Measurements from ENCODE around the gene SLC9C1.
A peak's percentile ranks its signal among the peaks of the same experiment; 100 is the strongest.

SLC9C1 gene

GRCh38 chr3:112104774-112105173, 189.2 kb downstream of the SLC9C1 start:
- TF ChIP-seq CTCF (IDR thresholded peaks at IDR 0.05; ENCODE audit: low read depth, low read length), result no peak
- DNase-seq (ENCODE audit: extremely low read depth, low read depth), result no peak

- no peak for TF ChIP-seq CTCF (IDR thresholded peaks at IDR 0.05; ENCODE audit: low read depth, low read length)
- DNase-seq (ENCODE audit: extremely low read depth, low read depth), result no peak
Measured at GRCh38 chr3:112101916-112102315, 192.1 kb downstream of the SLC9C1 start.

GRCh38 chr3:112097378-112097777, 196.6 kb downstream of the SLC9C1 start:
- DNase-seq (ENCODE audit: extremely low read depth, low read depth), result peak; percentile 88
- TF ChIP-seq CTCF (IDR thresholded peaks at IDR 0.05; ENCODE audit: low read depth, low read length), result no peak

- no peak for TF ChIP-seq CTCF (IDR thresholded peaks at IDR 0.05; ENCODE audit: low read depth, low read length)
Measured at GRCh38 chr3:112096176-112096575, 197.8 kb downstream of the SLC9C1 start.

GRCh38 chr3:112095731-112096130, 198.3 kb downstream of the SLC9C1 start:
- TF ChIP-seq CTCF (IDR thresholded peaks at IDR 0.05; ENCODE audit: low read depth, low read length), result no peak
- DNase-seq (ENCODE audit: extremely low read depth, low read depth), result no peak

More at GRCh38 chr3:112096176-112096575, 197.8 kb downstream of the SLC9C1 start:
- DNase-seq (ENCODE audit: extremely low read depth, low read depth), result no peak

- no peak for TF ChIP-seq CTCF (IDR thresholded peaks at IDR 0.05; ENCODE audit: low read depth, low read length)
- DNase-seq (ENCODE audit: extremely low read depth, low read depth), result no peak
Measured at GRCh38 chr3:112093180-112093522, 200.9 kb downstream of the SLC9C1 start.

GRCh38 chr3:112092496-112093179, 201.4 kb downstream of the SLC9C1 start:
- no peak for DNase-seq (ENCODE audit: extremely low read depth, low read depth)
- no peak for TF ChIP-seq CTCF (IDR thresholded peaks at IDR 0.05; ENCODE audit: low read depth, low read length)

Data from AG09319 (cell line).